ENCODE data around the gene IRX3.
A peak's percentile ranks its signal among the peaks of the same experiment; 100 is the strongest.

Gene IRX3

GRCh38 chr16:54289945-54290832 is 3.6 kb upstream of the IRX3 start:
- Histone ChIP-seq H3K4me1 (ENCODE audit: control insufficient read depth, insufficient read depth, low read length) (no peaks in the 10 kb centered on the region), H3K9me3 (ENCODE audit: control insufficient read depth, low read length) (no peaks in the 10 kb centered on the region), H3K9ac (ENCODE audit: low read length) (no peak overlapping the region), H3K36me3 (ENCODE audit: control insufficient read depth, insufficient read depth, low read length, severe bottlenecking) (no peaks in the 10 kb centered on the region), H3K4me3 (ENCODE audit: low read length) (no peak overlapping the region), H3K27me3 (replicated peaks; ENCODE audit: control insufficient read depth, insufficient read depth, low read length) (no peaks in the 10 kb centered on the region)
- DNase-seq (ENCODE audit: low read depth) = no peak

GRCh38 chr16:54289242-54289944 is 2.8 kb upstream of the IRX3 start:
- H3K36me3 ChIP-seq (ENCODE audit: control insufficient read depth, insufficient read depth, low read length, severe bottlenecking) = no peaks in the 10 kb centered on the region
- no peaks in the 10 kb centered on the region for H3K4me1 ChIP-seq (ENCODE audit: control insufficient read depth, insufficient read depth, low read length)
- DNase-seq (ENCODE audit: low read depth) = no peak
- H3K9me3 ChIP-seq (ENCODE audit: control insufficient read depth, low read length) = no peaks in the 10 kb centered on the region
- no peak overlapping the region for H3K9ac ChIP-seq (ENCODE audit: low read length)
- no peak overlapping the region for H3K4me3 ChIP-seq (ENCODE audit: low read length)
- H3K27me3 ChIP-seq (replicated peaks; ENCODE audit: control insufficient read depth, insufficient read depth, low read length) = no peaks in the 10 kb centered on the region

DNA sequence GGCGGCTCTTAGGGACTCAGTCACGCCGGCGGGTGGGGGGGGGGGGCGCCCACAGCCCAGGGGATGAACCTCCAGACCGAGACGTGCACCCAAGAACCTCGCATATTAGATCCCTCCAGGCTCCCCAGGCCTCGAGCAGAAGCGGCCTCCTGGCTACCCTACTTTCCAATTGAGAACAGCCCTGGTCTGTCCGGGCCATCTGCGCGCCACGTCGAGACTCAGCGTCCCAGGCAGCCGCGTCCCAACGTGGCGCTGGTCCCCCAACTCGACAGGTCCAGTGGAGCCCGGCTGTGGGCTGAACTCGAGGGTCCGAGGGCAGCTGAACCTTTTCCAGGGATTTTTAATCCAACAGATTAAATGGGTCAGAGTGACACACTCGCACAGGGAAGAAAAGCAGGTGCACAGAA is 2.3 kb upstream of the IRX3 start:
- H3K36me3 ChIP-seq (ENCODE audit: control insufficient read depth, insufficient read depth, low read length, severe bottlenecking) = no peaks in the 10 kb centered on the region
- H3K4me1 ChIP-seq (ENCODE audit: control insufficient read depth, insufficient read depth, low read length) = no peaks in the 10 kb centered on the region
- no peak overlapping the region for H3K9ac ChIP-seq (ENCODE audit: low read length)
- H3K27me3 ChIP-seq (replicated peaks; ENCODE audit: control insufficient read depth, insufficient read depth, low read length) = no peaks in the 10 kb centered on the region
- DNase-seq (ENCODE audit: low read depth) = no peak
- no peaks in the 10 kb centered on the region for H3K9me3 ChIP-seq (ENCODE audit: control insufficient read depth, low read length)
- H3K4me3 ChIP-seq (ENCODE audit: low read length) = no peak overlapping the region

GRCh38 chr16:54288030-54288834 is 1.6 kb upstream of the IRX3 start:
- H3K9ac ChIP-seq (ENCODE audit: low read length) = no peak overlapping the region
- H3K4me3 ChIP-seq (ENCODE audit: low read length) = peak overlapping the region; percentile 88

DNA sequence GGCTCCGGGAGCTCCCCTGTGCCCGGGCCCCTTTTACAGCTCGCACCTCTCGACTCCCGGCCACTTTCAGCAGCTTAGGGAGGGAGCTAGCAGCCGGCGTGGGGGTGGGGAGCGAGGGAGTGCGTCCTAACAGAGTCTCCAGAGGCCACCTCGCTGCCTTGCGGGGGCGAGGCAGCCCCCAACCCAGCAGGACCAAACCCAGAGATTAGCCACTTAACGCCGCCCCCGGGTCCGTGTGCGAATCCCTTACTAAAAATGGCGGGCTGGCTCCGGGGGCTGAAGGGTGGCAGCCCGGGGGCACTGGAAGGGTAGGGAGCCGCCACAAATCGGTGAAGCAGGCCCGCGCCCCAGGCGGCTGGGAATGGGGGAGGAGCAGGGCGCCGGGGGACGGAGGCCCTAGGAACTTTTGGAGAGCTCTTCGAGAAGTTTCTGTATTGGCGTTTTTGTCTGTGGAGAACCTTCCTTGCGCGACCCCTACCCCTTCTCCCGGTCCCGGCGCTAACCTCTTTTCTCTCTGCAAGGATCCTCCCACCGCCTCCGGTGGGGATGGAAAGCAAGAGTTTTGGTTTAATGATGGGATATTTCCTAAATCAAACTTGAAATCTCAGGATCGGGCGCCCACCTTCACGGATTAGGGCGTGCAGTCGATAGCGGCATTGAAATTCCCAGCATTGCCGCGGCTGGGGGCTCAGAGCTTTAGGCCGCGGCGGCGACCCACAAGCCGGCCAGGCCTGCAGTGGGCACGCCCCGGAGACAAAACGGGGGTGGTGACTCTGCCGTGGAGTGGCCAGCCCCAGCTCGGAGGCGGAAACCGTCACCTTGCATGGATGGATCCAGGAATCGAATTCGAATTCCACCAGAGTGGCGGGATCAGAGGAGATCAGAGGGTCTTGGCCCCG is 793 bp upstream of the IRX3 start:
- H3K27me3 ChIP-seq (replicated peaks; ENCODE audit: control insufficient read depth, insufficient read depth, low read length) = no peaks in the 10 kb centered on the region
- H3K9ac ChIP-seq (ENCODE audit: low read length) = peak overlapping the region; percentile 90
- H3K36me3 ChIP-seq (ENCODE audit: control insufficient read depth, insufficient read depth, low read length, severe bottlenecking) = no peaks in the 10 kb centered on the region
- no peaks in the 10 kb centered on the region for H3K4me1 ChIP-seq (ENCODE audit: control insufficient read depth, insufficient read depth, low read length)
- H3K4me3 ChIP-seq (ENCODE audit: low read length) = peak overlapping the region; percentile 88
- H3K9me3 ChIP-seq (ENCODE audit: control insufficient read depth, low read length) = no peaks in the 10 kb centered on the region
- DNase-seq (ENCODE audit: low read depth) = peak; percentile 41

More at GRCh38 chr16:54288030-54288834, 1.6 kb upstream of the IRX3 start:
- Histone ChIP-seq H3K27me3 (replicated peaks; ENCODE audit: control insufficient read depth, insufficient read depth, low read length) (no peaks in the 10 kb centered on the region), H3K9me3 (ENCODE audit: control insufficient read depth, low read length) (no peaks in the 10 kb centered on the region), H3K4me1 (ENCODE audit: control insufficient read depth, insufficient read depth, low read length) (no peaks in the 10 kb centered on the region), H3K36me3 (ENCODE audit: control insufficient read depth, insufficient read depth, low read length, severe bottlenecking) (no peaks in the 10 kb centered on the region)
- no peak for DNase-seq (ENCODE audit: low read depth)

DNA sequence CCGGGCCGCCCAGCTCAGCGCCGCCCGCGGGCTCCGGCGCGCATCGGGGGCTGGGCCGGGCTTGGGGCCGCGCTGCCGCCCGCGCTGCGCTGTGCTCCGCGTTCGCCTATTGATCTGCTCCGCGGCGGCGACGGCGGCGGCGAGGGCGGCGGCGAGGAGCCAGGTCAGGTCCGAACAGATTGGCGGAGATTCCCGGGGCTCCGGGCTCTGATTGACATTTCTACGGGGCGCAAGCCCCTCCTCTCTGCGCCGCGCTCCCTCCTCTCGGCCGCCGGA is 559 bp downstream of the IRX3 start:
- Histone ChIP-seq H3K4me3 (ENCODE audit: low read length) (peak overlapping the region; percentile 88), H3K9ac (ENCODE audit: low read length) (peak overlapping the region; percentile 87), H3K27me3 (replicated peaks; ENCODE audit: control insufficient read depth, insufficient read depth, low read length) (no peaks in the 10 kb centered on the region), H3K36me3 (ENCODE audit: control insufficient read depth, insufficient read depth, low read length, severe bottlenecking) (no peaks in the 10 kb centered on the region), H3K4me1 (ENCODE audit: control insufficient read depth, insufficient read depth, low read length) (no peaks in the 10 kb centered on the region), H3K9me3 (ENCODE audit: control insufficient read depth, low read length) (no peaks in the 10 kb centered on the region)
- no peak for DNase-seq (ENCODE audit: low read depth)

- H3K9me3 ChIP-seq (ENCODE audit: control insufficient read depth, low read length) = no peaks in the 10 kb centered on the region
- no peaks in the 10 kb centered on the region for H3K27me3 ChIP-seq (replicated peaks; ENCODE audit: control insufficient read depth, insufficient read depth, low read length)
- no peaks in the 10 kb centered on the region for H3K4me1 ChIP-seq (ENCODE audit: control insufficient read depth, insufficient read depth, low read length)
- H3K9ac ChIP-seq (ENCODE audit: low read length) = peak overlapping the region; percentile 87
- peak overlapping the region; percentile 88 for H3K4me3 ChIP-seq (ENCODE audit: low read length)
- DNase-seq (ENCODE audit: low read depth) = peak; percentile 67
- no peaks in the 10 kb centered on the region for H3K36me3 ChIP-seq (ENCODE audit: control insufficient read depth, insufficient read depth, low read length, severe bottlenecking)
These were observed 1.0 kb downstream of the IRX3 start for GRCh38 chr16:54285414-54286089.

- Histone ChIP-seq H3K9me3 (ENCODE audit: control insufficient read depth, low read length) (no peaks in the 10 kb centered on the region), H3K4me1 (ENCODE audit: control insufficient read depth, insufficient read depth, low read length) (no peaks in the 10 kb centered on the region), H3K27me3 (replicated peaks; ENCODE audit: control insufficient read depth, insufficient read depth, low read length) (no peaks in the 10 kb centered on the region), H3K4me3 (ENCODE audit: low read length) (peak overlapping the region; percentile 88), H3K9ac (ENCODE audit: low read length) (peak overlapping the region; percentile 87), H3K36me3 (ENCODE audit: control insufficient read depth, insufficient read depth, low read length, severe bottlenecking) (no peaks in the 10 kb centered on the region)
- DNase-seq (ENCODE audit: low read depth) = peak; percentile 26
These were observed 1.6 kb downstream of the IRX3 start for GRCh38 chr16:54284931-54285413.

- Histone ChIP-seq H3K27me3 (replicated peaks; ENCODE audit: control insufficient read depth, insufficient read depth, low read length) (no peaks in the 10 kb centered on the region), H3K4me3 (ENCODE audit: low read length) (peak overlapping the region; percentile 88), H3K36me3 (ENCODE audit: control insufficient read depth, insufficient read depth, low read length, severe bottlenecking) (no peaks in the 10 kb centered on the region), H3K9me3 (ENCODE audit: control insufficient read depth, low read length) (no peaks in the 10 kb centered on the region), H3K9ac (ENCODE audit: low read length) (peak overlapping the region; percentile 87), H3K4me1 (ENCODE audit: control insufficient read depth, insufficient read depth, low read length) (no peaks in the 10 kb centered on the region)
- no peak for DNase-seq (ENCODE audit: low read depth)
These were observed 2.2 kb downstream of the IRX3 start for GRCh38 chr16:54284319-54284930.

All from adipocyte (in vitro differentiated cells).